HCT116 (cell line): Measurements from ENCODE around the gene HRH3.

Source experiments
- CEBPB ChIP-seq: IDR thresholded peaks from 2 replicates; pipeline ENCODE4 v1.6.1; 2012; ENCODE audit warnings: low read depth
- EZH2 ChIP-seq: fragments of 200-600 bp; sonication (generic); IDR thresholded peaks from 2 replicates; pipeline ENCODE4 v1.6.1; 2017; ENCODE audit warnings: antibody characterized with exemption, mixed run types
- JUND ChIP-seq: IDR thresholded peaks from 2 replicates; pipeline ENCODE4 v1.6.1; 2012
- POLR2A ChIP-seq: IDR thresholded peaks from 2 replicates; pipeline ENCODE4 v1.7.0; 2011; ENCODE audit warnings: borderline replicate concordance; ENCODE audit not compliant: insufficient read depth, insufficient read length; ENCODE audit errors: extremely low read depth
- POLR2AphosphoS5 ChIP-seq: IDR thresholded peaks from 2 replicates; pipeline ENCODE4 v1.6.1; 2011; ENCODE audit warnings: mild to moderate bottlenecking, low read depth, low read length, moderate library complexity
- RAD21 ChIP-seq: IDR thresholded peaks from 2 replicates; pipeline ENCODE4 v1.6.1; 2012; ENCODE audit warnings: low read depth, mild to moderate bottlenecking
- SIN3A ChIP-seq: IDR thresholded peaks from 2 replicates; pipeline ENCODE4 v1.6.1; 2012; ENCODE audit warnings: low read depth
- SRF ChIP-seq: IDR thresholded peaks from 2 replicates; pipeline ENCODE4 v1.6.1; 2012; ENCODE audit warnings: low read depth
- ZFX ChIP-seq: fragments of 450-650 bp; IDR thresholded peaks from 2 replicates; pipeline ENCODE4 v1.6.1; 2017
- TF ChIP-seq, protein P1 (sequence below), 3 experiments: fragments of 200-600 bp in 1 of 3; sonication (generic) in 1 of 3; IDR thresholded peaks in 2 of 3; conservative IDR thresholded peaks in 1 of 3; 2 replicates each; pipeline ENCODE4 v1.5.1; 2012 to 2017; ENCODE audit warnings: low read depth in 2 of 3, low read length in 2 of 3, antibody characterized with exemption in 1 of 3, borderline replicate concordance in 1 of 3, control low read depth in 1 of 3, mild to moderate bottlenecking in 1 of 3, mixed read lengths in 1 of 3, mixed run types in 1 of 3, moderate library complexity in 1 of 3; ENCODE audit not compliant: insufficient read depth in 1 of 3
- TF ChIP-seq, protein P2 (sequence below): IDR thresholded peaks from 2 replicates; pipeline ENCODE4 v1.6.1; 2012

DNA sequence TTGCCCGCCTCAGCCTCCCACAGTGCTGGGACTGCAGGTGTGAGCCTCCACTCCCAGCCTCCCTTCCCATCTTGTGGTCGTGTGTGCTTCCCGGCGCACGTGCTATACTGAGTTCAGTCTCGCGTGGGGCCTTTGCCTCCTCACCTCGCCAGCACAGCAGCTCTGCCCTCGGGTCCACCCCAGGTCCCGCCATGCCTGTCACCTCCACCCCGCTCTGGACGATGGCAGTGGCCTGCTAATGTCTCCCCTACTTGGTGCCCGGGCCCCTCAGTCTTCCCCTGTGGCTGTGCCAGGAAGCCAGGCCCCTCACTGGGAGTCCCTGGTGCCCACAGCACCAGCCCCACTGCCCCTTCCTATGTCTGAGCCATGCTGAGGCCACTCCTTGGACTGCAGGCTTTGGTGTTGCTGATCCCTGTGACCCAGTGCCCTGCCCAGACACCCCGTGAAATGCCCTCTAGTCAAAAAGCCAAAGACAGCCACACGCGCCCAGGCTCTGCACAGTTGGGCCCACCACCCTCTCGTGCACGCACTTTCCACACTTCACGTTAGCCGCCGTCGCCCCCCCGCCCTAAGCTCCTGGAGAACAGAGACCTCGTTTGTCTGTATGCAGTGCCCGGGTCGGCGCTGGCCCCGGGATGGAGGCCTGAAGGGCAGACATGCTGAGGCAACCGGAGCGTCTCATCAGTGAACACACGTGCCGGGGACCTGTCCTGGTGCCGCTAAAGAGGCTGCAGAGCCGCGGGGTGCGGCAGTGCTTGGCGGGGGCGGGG is 14.3 kb downstream of the HRH3 start:
- TF ChIP-seq, protein P1, sequence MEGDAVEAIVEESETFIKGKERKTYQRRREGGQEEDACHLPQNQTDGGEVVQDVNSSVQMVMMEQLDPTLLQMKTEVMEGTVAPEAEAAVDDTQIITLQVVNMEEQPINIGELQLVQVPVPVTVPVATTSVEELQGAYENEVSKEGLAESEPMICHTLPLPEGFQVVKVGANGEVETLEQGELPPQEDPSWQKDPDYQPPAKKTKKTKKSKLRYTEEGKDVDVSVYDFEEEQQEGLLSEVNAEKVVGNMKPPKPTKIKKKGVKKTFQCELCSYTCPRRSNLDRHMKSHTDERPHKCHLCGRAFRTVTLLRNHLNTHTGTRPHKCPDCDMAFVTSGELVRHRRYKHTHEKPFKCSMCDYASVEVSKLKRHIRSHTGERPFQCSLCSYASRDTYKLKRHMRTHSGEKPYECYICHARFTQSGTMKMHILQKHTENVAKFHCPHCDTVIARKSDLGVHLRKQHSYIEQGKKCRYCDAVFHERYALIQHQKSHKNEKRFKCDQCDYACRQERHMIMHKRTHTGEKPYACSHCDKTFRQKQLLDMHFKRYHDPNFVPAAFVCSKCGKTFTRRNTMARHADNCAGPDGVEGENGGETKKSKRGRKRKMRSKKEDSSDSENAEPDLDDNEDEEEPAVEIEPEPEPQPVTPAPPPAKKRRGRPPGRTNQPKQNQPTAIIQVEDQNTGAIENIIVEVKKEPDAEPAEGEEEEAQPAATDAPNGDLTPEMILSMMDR (IDR thresholded peaks at IDR 0.05 in 2 of 3, conservative IDR thresholded peaks at IDR 0.05 in 1 of 3; ENCODE audit: borderline replicate concordance in 1 of 3, insufficient read depth in 1 of 3, low read depth in 2 of 3, low read length in 2 of 3): no peak
- no peak for TF ChIP-seq POLR2A
- TF ChIP-seq EZH2: no peak
- TF ChIP-seq JUND: no peak
- no peak for TF ChIP-seq RAD21
- no peak for TF ChIP-seq ZFX
- no peak for TF ChIP-seq POLR2AphosphoS5
- TF ChIP-seq, protein P2, sequence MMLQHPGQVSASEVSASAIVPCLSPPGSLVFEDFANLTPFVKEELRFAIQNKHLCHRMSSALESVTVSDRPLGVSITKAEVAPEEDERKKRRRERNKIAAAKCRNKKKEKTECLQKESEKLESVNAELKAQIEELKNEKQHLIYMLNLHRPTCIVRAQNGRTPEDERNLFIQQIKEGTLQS: no peak
- TF ChIP-seq SIN3A: no peak
- TF ChIP-seq SRF: no peak
- no peak for TF ChIP-seq CEBPB
